Left renal pelvis (tissue), 4 donors: ENCODE data around the gene PREPL. TPM values are rescaled to one million over a fixed set of nuclear protein-coding genes. Genes with fewer than 3 reads are reported as not detected.

Experiments used
- DNase-seq, 4 donors: peaks; one replicate each; pipeline ENCODE4 v3.0.0-alpha.2; 2013; ENCODE audit warnings: low read depth in 4 of 4, low spot score in 3 of 4
- polyA plus RNA-seq, 4 donors: library from polyadenylated mRNA; unstranded; fragments of 120-200 nt; gene quantifications; one replicate each; pipeline ENCODE4 v1.2.1, GENCODE V29; 2013; ENCODE audit not compliant: insufficient read length in 4 of 4

The PREPL gene
- polyA plus RNA-seq, 4 donors, result 74.6 to 187 (median 156) TPM

GRCh38 chr2:44299635-44300034 lies 61.7 kb downstream of the PREPL start:
- DNase-seq, result no peak

DNA sequence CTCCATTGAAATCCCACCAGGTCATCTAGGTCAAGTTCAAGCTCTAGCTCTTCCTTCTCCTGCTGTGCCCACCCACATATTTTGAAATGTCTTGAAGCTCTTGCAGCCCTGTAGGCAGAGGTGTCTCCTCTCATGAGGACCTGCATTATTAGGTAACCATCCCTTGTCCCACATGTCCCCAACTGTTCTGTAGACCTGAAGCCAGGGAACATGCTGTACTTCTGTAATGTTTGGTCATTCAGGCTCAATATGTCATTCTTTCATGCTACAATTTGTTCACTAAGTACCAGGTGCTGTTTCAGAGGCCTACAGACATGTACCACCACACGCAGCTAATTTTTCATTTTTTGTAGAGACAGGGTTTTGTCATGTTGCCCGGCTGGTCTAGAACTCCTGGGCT lies 63.9 kb downstream of the PREPL start:
- no peak for DNase-seq

- DNase-seq, result no peak
Measured at GRCh38 chr2:44296653-44297052, 64.6 kb downstream of the PREPL start.

DNA sequence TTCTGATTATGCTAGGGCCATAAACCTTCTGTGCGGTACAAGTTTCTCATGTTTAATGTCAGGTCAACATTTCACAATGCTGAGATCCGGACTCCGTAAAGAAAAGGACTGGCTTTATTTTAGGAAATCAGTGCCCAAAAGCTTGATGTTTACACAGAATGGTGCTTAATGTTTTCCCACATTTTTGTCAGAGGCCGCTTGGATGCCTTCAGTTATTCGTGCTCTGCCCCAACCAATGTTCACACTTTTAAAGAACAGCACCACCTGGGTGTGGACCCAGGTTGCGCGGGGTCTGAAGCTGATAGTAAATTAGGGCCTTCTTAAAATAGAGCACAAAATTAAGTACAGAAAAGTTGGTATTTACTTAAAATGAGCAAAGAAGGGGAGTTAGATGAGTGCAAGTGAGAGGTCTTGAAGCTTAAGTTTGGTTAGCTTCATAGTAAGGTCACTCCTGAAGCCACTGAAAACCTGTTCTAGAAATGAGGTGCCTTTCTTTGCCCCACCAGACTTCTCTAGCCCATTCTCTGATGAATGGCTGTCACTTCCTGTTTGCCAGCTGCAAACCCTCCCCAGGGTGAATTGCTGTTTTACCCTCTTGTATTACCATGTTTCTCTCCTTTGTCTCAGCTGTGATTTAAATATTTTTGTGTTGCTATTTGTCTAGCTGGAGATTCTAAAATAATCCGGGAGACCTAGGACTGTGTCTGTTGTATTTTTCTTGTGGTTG lies 65.5 kb downstream of the PREPL start:
- no peak for DNase-seq

DNA sequence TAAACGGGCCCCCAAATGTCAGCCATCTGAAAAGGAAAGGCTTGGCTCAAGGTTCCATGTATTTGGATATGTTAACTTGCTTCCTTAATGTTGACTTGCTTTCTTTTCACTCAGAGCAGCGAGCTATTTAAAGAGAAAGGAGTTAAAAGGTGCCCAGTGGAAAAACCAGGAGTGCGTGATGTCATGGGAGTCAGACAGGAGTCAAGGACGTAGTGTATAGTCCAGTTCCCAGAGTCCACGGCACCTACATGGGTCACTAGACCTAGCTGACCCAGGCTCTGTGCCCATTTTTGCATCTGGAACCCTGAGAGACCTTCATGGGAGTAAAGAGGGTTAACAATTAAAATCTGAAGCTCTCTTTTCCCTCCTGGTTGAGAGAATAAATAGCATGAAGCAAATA lies 66.2 kb downstream of the PREPL start:
- no peak for DNase-seq

DNA sequence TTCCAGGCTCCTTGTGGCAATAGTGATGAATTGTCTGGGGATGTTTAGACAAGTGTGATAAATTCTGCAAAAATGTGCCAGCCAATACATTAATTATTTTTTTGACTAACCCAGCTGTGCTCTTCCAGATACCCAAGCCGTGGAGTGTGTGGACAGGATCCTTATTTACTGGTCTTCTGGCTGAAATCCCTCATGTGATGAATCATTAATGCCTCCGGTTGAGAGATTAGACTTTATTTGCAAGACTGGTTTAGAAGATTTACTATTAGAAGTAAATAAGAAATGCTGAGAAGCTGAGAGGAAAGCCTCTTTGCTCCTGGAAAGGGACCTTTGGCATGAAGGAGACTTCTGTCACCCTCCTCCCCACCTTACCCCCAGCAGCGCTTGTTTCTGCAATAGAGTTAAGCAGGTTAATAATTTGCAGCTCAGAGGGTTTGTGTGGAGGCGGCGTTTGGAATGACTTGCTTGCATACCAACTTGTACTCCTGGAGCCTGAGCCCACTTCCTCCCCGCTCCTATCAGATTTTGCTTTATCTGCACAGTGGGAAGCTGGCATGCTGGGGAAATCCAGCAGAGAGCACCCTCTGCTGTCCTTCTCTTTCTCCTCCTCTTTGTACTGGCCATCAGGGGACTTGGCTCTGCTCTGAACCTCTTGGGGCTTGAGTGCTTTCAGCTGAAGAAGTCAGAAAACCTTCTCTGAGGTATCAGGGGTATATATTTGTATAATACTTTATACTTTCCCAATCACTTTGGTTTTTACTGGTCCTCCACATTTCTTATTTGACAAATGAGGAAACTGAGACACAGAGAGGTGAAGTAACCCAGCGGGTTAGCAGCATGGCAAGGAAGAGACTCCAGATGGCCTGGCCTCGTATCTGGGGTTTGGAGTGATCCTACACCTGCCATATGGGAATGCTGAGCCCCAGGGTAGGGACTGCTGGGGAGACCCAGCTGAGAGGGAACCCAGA lies 69.7 kb downstream of the PREPL start:
- peak; percentile 64 to 77 (median 70) for DNase-seq

DNA sequence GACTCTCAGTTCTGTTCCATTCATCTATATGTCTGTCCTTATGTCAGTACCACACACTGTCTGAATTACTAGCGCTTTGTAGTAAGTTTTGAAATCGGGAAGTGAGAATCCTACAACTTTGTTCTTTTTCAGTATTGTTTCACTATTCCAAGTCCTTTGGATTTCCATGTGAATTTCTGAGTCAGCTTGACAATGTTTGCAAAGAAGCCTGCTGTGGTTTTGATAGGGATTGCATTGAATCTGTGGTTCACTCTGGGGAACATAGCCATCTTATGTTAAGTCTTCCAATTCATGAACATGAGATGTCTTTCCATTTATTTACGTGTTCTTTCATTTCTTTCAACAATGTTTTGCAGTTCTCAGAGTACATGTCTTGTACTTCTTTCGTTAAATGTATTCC lies 71.0 kb downstream of the PREPL start:
- DNase-seq, result no peak

DNA sequence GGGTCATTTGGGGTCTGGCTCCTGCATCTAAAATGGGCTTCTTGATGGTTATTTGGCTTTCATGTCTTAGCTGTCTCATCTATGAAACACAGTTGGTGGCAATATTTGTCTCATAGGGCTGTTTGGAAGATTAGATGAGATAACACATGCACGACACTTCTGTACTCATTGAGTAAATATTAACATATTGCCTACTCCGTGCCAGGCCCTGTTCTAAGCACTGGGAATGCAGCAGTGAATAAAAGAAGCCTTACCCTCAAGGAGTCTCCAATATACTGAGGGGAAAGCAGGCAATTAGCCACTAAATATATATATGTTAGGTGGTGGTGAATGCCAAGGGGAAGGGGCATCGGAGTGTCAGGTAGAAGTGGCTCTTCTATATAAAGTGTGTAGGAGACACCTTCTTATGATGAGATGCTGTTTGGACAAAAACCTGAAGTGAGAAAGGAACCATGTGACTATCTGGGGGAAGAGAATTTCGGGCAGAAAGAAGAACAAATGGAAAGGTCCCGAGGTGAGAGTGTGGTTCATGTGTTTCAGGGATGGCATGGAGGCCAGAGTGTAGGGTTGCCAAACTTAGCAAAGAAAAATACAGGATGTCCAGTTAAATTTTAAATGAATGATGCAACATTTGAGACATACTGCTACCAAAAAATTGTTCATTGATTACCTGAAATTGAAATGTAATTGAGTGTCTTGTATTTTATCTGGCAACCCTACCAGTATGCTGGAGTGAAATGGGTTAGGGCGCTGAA lies 74.2 kb downstream of the PREPL start:
- no peak for DNase-seq

DNA sequence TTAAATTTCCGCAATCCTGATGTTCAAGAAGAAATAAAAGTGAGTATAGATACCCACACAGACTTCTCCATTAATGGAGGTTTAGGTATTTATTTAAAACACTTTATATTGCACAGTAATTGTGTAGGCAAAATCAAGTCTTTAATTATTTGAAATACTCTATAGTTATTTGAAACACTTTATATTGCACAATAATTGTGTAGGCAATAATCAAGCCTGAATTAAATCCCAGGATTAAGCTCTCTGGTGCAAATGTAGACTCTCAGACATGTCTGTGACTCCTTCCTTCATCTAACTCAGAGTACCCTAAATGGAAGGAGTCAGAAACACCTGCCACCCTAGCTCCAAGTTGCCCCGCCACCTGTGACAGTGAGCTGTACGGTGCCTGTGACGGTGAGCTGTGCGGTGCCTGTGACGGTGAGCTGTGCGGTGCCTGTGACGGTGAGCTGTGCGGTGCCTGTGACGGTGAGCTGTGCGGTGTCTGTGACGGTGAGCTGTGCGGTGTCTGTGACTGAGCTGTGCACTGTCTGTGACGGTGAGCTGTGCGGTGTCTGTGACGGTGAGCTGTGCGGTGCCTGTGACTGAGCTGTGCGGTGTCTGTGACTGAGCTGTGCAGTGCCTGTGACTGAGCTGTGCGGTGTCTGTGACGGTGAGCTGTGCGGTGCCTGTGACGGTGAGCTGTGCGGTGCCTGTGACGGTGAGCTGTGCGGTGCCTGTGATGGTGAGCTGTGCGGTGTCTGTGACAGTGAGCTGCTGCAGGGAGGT lies 75.0 kb downstream of the PREPL start:
- DNase-seq, result no peak

DNA sequence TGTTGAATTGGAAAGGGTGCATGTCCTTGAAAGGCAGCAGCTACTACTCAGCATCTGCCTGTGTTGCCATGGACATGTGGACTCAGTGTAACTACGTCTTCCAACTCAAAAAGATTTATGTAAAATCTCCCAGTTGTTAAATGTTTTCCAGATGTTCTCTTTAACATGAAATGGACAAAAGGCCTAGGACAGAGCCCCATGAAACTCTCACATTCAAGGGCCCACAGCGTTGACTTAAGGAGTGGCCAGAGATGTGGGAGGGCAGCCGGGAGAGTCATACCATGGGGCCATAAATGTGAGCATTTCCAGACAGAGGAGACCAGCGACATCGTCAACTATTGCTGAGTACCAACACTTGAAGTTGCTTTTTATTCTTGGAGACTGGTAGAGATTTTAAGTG lies 76.1 kb downstream of the PREPL start:
- DNase-seq, result no peak

- no peak for DNase-seq
Measured at GRCh38 chr2:44283116-44283666, 78.1 kb downstream of the PREPL start.

DNA sequence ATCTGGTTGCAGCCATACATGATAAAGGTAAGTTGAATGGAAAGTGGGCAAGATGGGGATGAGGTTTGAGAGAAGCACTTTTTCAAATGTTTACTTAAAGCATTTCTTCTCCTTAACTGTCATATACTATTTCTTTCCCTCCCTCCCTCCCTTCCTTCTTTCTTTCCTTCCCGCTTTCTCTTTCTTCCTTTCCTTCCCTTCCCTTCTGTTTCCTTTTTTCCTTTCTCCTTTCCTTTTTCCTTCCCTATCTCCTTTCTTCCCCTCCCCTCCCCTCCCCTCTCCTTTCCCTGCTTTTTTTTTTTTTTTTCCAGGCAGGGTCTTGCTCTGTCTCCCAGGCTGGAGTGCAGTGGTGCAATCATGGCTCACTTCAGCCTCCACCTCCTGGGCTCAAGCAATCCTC lies 80.4 kb downstream of the PREPL start:
- no peak for DNase-seq

- DNase-seq, result no peak
Measured at GRCh38 chr2:44277541-44277940, 83.8 kb downstream of the PREPL start.

GRCh38 chr2:44275927-44276303 lies 85.4 kb downstream of the PREPL start:
- no peak for DNase-seq

DNA sequence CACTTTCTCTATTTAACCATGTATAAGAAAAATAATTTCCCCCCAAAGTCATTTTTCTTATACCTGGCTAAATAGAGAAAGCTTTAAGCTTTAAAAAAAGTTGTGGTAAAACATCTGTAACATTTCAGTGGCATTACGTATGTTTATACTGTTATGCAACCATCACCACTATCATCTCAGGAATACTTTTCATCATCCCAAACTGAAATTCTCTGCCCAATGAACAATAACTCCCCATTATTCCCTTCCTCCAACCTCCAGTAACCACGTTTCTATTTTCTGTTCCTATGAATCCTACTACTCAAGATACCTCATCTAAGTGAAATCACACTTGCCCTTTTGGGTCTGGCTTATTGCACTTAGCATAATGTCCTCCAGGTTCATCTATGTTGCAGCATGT lies 87.7 kb downstream of the PREPL start:
- no peak for DNase-seq

DNA sequence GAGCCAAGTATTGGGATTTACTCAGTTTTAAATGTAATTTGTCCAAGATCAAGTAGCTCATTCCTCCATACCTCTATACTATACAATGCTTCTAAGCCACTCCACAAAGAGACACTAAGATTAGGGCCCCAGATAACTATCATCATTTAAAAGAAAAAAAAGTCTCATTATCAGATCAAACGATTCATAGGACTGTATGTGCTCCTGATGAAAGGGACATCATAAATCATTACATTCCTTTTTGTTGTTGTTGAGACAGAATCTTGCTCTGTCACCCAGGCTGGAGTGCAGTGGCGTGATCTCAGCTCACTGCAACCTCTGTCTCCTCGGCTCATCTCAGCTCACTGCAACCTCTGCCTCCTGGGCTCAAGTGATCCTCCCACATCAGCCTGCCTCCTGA lies 88.2 kb downstream of the PREPL start:
- no peak for DNase-seq

DNA sequence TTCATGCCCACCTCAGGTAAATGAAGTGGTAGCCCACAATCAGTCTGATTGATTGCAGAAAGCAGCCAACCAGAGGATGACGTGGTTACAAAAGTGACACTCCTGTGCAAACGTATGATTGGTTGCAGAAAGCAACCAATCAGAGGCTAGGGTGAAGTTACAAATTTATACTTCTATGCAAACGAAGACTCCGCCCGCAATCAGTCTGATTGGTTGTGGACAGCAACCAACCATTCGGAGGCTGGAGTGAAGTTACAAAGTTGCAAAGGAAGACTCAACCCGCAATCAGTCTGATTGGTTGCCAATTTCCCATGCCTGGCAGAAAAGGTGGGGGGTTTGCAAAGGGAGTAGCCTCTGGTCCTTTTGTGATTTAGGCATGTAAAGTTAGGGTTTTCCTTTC lies 90.0 kb downstream of the PREPL start:
- DNase-seq, result no peak

DNA sequence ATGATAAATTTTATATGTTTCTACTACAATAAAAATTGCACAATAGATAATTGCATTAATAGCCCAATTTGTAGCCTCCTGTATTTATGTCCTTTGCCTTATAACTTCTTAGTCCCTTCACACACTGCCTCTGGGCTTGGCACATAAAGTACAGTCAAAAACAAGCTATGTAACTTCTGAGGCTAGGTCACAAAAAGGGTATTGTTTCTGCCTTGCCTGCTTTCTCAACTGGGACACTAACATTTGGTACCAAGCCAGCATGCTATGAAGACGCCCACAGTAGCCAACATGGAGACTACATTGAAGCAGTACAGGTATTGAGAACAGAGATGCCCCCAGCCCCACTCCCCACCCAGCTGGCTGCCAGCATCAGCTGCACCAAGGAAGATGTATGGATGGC lies 91.5 kb downstream of the PREPL start:
- no peak for DNase-seq

- DNase-seq, result no peak
Measured at GRCh38 chr2:44267796-44268648, 93.3 kb downstream of the PREPL start.
